GM18858 (cell line): ENCODE measurements around the gene RALGAPA2.

Experiments used
- ATAC-seq: cut with Tn5 transposase; IDR thresholded peaks from one replicate; pipeline ENCODE4 v1.9.1; 2021; ENCODE audit not compliant: unreplicated experiment

RALGAPA2 gene

GRCh38 chr20:20683481-20684321 lies 28.7 kb downstream of the RALGAPA2 start:
- no peak for ATAC-seq

GRCh38 chr20:20683020-20683419 lies 29.4 kb downstream of the RALGAPA2 start:
- no peak for ATAC-seq

- ATAC-seq = no peak
Measured at GRCh38 chr20:20680991-20681508, 31.4 kb downstream of the RALGAPA2 start.

- ATAC-seq = no peak
Measured at GRCh38 chr20:20679316-20679715, 33.1 kb downstream of the RALGAPA2 start.

DNA sequence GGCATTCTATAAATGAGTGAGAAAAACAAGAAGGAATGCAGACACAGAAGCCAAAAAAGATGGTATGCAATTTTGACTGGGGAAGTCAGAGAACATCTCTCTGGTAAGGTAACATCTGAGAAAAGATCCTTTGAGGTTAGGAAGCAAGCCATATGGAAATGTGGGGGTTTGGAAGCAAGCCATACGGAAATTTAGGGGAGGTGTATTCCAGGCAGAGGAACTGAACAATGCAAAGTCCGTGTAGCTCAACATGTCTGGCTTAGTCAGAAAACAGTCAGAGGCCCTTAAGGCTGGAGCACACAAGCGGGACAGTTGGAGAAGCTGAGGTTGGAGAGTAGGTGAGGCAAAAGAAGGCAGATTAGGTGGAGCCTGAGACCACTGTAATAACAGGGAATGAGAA lies 35.3 kb downstream of the RALGAPA2 start:
- no peak for ATAC-seq

GRCh38 chr20:20668639-20669038 lies 43.8 kb downstream of the RALGAPA2 start:
- ATAC-seq = peak; percentile 99

GRCh38 chr20:20666359-20666758 lies 46.1 kb downstream of the RALGAPA2 start:
- ATAC-seq = no peak

- no peak for ATAC-seq
Measured at GRCh38 chr20:20665606-20666332, 46.7 kb downstream of the RALGAPA2 start.

DNA sequence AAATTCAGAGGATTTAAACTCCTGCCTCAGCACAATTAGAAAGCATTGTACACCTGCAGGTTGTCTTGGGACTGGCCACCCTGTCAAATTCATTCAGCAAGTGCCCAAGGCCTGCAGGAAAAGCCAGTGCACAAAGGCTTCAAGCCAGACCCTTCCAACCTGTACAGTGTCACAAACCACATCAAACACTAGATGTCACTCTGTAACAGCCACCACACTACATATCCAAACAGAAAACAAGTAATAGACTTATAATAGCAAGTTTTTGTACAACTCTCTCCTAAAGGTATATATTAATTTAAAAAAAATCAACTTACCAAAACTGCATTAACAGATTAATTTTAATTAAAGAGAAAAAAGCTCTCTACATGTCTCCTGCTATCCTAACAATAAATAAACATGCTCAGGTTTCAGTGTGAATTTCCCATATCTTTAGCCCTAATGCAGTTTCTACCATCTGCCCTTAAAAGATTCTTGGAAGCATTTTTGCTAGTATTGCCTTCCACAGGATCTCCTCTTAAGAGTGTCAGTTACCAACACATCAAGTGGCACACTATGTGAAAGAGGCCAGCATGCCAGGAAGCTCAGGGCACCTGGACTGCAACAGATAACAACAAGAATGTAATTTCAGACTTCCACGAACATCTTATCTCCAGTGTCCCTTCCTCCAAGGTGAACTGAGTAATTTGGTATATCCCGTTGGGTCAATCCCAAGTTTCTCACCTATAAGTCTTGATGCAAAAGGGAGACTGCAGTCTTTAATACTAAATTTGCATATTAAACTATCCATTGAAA lies 47.5 kb downstream of the RALGAPA2 start:
- peak; percentile 27 for ATAC-seq

GRCh38 chr20:20663841-20664240 lies 48.6 kb downstream of the RALGAPA2 start:
- no peak for ATAC-seq

DNA sequence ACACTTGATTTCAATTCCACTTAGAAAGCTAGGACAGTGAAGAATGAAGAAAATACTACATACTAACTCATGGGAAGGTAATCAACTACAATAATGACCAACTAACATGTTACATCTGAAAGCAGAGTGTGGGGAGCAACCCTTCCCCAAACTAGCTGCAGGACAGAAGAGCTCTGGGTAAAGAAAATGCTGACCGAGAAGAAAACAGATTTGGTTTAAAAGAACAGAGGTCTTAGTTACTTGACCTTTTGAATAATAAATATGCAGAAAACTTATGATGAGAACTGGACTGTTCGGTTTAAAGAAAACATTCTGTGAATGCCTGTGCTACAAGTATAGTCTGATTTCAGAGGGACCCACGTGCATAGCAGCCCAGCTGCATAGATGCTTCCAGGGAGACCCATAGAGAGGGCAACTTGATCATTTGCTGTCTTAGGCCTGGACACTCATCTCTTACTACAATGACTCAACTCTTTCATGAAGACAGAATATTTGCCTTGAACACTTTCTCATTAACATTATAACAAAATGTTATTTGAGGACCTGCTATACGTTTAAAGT lies 53.5 kb downstream of the RALGAPA2 start:
- ATAC-seq = no peak

GRCh38 chr20:20658123-20658522 lies 54.3 kb downstream of the RALGAPA2 start:
- no peak for ATAC-seq

DNA sequence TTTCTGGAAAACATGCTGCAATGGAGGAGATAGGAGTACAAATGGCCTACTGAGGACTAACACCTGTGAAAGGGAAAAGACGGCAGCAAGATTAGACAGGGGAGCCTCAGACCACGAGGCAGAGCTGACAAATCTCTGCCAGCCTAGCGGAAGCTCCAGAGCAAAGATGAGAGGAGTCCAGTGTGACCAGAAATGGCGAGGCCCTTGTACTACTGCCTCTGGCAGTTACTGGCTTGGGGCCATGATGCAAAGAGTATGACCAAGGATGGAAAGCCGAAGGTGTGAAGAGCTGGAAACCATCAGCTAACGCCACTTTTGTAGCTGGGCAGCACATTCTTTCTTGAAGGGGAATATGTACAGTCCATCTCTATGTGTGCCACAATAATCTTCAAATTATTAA lies 55.4 kb downstream of the RALGAPA2 start:
- ATAC-seq = no peak

DNA sequence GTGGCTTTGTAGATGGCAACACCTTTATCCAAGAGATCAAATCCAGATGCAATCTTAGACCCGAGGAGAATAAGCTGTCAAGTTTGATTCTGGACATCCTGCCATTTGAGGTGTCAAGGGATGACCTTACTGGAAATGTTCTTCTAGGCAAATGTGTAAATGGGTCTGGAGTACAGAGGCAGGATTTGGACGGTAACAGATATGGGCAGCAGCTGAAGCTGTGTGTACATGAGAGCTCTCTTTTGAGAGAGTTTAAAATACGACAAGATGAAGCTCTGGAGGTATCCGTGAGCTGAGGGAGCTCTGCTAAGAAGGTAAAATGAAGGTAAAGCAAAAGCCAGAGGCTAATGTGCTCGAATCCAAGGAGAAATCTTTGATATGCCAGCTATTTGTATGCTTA lies 56.6 kb downstream of the RALGAPA2 start:
- ATAC-seq = no peak

GRCh38 chr20:20649945-20650344 lies 62.5 kb downstream of the RALGAPA2 start:
- ATAC-seq = no peak

GRCh38 chr20:20643927-20644326 lies 68.5 kb downstream of the RALGAPA2 start:
- ATAC-seq = no peak

- no peak for ATAC-seq
Measured at GRCh38 chr20:20641783-20642182, 70.7 kb downstream of the RALGAPA2 start.

- no peak for ATAC-seq
Measured at GRCh38 chr20:20638878-20639277, 73.6 kb downstream of the RALGAPA2 start.

- ATAC-seq = no peak
Measured at GRCh38 chr20:20637998-20638725, 74.3 kb downstream of the RALGAPA2 start.

DNA sequence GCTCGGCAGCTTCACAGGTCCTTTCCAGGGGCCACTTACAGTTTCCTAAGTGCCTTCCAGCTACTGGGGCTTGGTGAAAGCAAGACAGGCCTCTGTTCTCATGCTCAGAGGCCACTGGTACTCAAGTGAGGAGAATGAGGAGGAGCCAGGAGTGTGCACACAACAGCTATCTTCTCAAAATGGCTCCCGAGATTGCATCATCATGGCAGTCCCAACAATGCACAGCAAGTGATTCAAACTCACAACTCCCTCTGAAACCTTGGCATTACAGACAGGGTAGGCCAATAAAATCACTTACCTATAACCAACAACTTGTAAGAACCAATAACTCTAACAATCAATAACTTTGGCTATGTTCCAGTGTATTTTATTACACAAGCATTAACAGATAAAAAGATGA lies 77.4 kb downstream of the RALGAPA2 start:
- no peak for ATAC-seq
